Omental fat pad (tissue), 4 donors: Measurements from ENCODE around the gene SHANK2. TPM values are rescaled to one million over a fixed set of nuclear protein-coding genes. Genes with fewer than 3 reads are reported as not detected.

Experiments
- ATAC-seq: fragments of 150-250 bp; one replicate; pipeline ENCODE4 v1.9.1; 2016; ENCODE audit warnings: mild to moderate bottlenecking, moderate library complexity; ENCODE audit not compliant: low FRiP score
- DNase-seq: peaks from one replicate; pipeline ENCODE4 v3.0.0-alpha.2; 2019; ENCODE audit warnings: low spot score
- total RNA-seq, 4 donors: library from RNA; depleted of rRNA; stranded (reverse); fragments of >200 nt; gene quantifications; one replicate each; pipeline ENCODE4 v1.1.0, GENCODE V29; 2016
- TF ChIP-seq, protein P1 (sequence below), 3 donors: fragments of 450-650 bp; IDR thresholded peaks; one replicate each; pipeline ENCODE4 v1.5.1; 2016 to 2017; ENCODE audit warnings: antibody characterized with exemption in 3 of 3, mild to moderate bottlenecking in 3 of 3, moderate library complexity in 2 of 3

The SHANK2 gene
- total RNA-seq, 4 donors from 2014 or later, result 0.82 to 9.6 (median 5.6) TPM

DNA sequence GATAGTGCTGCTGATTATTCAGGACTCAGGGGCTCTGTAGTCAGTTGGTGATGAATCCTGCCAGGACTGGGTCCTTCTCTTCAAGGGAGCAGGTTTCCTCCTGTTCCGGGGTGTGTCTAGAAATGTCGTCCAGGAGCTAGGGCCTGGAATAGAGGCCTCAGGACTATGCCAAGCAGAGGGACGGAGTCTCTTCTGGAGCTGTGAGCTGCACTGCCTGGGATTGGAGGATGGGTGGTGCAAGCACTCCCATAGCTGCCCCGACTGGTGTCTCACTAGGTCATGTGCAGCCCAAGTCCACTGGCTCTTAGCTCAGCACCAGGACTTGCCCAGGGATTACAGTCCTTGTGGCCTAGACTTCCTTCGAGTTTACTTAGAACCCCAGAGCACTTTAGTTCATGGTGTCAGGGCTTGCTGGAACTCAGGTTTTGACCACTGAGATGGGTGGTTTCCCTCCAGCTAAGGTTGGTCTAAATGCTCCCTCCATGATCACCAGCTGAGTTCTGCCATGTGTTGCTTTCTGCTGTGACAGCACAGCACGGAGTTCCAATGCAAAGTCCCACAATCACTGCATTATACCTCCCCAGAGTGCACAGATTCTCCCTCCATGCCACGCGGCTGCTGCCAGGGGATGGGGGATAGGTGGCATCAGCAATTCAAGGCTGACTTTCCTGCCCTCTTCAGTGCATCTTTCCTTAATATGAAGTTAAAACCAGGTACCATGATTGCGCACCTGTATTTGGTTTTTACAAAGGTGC is 42.6 kb upstream of the SHANK2 start:
- TF ChIP-seq, protein P1, sequence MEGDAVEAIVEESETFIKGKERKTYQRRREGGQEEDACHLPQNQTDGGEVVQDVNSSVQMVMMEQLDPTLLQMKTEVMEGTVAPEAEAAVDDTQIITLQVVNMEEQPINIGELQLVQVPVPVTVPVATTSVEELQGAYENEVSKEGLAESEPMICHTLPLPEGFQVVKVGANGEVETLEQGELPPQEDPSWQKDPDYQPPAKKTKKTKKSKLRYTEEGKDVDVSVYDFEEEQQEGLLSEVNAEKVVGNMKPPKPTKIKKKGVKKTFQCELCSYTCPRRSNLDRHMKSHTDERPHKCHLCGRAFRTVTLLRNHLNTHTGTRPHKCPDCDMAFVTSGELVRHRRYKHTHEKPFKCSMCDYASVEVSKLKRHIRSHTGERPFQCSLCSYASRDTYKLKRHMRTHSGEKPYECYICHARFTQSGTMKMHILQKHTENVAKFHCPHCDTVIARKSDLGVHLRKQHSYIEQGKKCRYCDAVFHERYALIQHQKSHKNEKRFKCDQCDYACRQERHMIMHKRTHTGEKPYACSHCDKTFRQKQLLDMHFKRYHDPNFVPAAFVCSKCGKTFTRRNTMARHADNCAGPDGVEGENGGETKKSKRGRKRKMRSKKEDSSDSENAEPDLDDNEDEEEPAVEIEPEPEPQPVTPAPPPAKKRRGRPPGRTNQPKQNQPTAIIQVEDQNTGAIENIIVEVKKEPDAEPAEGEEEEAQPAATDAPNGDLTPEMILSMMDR (IDR thresholded peaks at IDR 0.05), result no peak
- ATAC-seq (no peak), DNase-seq (no peak)

DNA sequence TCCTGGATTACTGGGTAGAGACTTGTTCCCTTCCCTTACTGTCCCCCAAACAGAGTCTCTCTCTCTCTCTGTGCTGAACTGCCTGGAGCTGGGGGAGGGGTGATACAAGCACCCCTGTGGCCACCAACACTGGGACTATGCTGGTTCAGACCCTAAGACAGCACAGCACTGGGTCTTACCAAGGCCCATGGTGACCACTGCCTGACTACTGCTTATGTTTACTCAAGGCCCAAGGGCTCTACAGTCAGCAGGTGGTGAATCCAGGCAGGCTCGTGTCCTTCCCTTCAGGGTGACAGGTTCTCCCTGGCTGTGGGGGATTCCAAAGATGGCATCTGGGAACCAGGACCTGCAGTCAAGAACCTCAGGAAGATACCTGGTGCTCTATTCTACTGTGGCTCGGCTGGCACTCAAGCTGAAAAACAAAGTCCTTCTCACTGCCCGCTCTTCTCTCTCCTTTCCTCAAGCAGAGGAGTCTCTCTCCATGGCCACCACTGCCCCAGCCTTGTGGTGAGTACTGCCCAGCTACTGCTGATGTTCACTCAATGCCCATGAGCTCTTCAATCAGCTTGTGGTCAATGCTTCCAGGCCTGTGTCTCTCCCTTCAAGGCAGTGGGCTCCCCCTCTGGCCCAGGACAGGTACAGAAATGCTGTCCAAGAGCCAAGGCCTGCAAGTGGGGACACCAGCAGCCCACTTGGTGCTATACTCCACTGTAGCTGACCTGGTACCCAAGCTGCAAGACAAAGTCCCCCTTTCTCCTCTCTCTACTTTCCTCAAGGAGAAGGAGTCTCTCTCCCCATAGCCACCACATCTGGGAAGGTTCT is 41.8 kb upstream of the SHANK2 start:
- DNase-seq, result no peak
- TF ChIP-seq, protein P1 (IDR thresholded peaks at IDR 0.05), result no peak
- no peak for ATAC-seq

DNA sequence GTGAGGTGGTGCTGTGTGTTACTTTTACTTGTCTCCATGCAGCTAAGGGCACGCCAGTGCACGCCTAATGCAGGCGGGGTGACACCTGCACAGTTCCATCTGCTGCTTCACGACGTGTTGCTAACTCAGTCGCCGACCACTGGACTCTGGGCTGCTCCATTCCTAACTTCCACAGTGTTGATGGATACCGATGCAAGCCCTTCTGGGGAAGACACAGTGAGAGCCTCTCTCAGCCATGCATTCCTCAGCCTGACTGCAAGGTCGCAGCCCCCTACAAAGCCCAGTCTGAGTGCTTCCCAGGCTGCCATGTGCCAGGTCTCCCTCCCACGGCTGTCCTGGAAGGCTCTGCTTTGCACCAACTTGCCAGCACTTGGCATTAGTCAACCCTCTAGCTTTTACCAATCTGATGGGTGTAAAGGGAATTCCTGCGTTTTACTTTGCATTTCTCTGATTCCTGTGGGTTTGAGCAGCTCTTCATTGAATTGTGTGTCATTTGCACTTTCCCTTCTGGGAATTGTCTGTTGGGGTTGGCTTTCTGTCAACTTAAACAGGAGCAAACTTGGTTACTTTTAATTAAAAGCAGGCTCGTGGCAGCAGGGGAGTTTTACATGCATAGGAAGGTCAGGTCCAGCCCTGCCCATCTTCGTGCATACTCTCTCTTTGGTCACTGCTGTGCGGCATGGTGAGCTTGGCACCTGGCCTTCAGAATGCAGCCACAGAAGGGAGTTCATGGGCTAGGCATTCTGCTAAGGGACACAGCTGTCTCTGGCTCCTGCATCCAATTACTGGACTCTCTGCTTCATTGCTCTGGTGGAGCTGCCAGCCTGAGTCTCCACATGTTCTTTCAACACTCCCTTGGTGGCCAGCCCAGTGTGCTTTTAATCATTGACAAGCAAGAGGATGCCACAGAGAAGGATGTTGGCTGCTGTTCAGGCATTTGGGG is 34.6 kb upstream of the SHANK2 start:
- DNase-seq (no peak), ATAC-seq (no peak)
- TF ChIP-seq, protein P1 (IDR thresholded peaks at IDR 0.05), result no peak

DNA sequence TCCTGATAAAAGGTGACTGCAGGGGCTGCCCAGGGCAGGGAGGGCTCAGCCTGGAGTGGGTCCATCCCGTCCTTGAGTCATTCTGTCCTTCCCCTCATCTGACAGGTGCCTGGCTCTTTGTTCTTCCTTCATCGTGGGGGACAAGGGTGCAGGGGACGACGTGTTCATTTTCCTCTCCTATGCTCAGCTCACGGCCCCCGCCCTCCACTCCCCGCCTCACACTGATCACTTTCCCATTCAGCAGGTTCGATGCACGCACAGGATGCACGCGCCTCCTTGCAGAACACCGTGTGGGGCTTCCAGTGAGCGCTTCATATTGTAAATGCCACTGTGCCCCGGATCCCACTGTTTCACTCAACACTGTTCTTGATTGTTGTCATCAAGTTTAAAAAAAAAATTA is 32.7 kb upstream of the SHANK2 start:
- DNase-seq, result no peak
- no peak for ATAC-seq
- TF ChIP-seq, protein P1 (IDR thresholded peaks at IDR 0.05), result no peak

DNA sequence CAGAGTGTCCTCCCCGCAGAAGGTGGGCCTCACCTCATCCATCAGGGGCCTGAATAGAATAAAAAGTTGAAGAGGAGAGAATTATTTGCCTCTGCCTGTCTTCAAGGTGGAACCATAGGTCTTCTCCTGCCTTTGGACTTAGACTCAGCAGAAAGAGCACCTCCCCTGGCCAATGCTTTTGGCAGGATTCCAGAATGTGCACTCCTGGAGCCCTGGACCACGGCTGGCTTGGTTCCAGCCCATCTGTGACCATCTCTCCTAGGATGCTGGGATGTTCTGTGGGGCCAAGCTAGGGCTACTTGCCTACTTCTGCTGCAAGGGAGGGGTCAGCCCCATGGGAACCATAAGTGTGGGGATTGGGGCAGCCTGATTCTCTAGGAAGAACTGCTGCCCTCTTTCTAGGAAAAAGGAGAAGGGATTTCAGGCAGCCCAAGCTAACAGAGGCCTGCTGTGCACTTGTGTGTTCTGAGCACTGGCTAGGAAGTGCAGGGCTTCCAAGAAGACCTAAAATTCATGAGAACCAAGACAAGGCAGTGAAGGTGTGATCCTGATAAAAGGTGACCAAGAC is 32.2 kb upstream of the SHANK2 start:
- DNase-seq, result no peak
- TF ChIP-seq, protein P1 (IDR thresholded peaks at IDR 0.05), result no peak
- no peak for ATAC-seq

- ATAC-seq (no peak), DNase-seq (no peak)
- TF ChIP-seq, protein P1 (IDR thresholded peaks at IDR 0.05), result no peak
Observed at GRCh38 chr11:71283971-71284441, 31.6 kb upstream of the SHANK2 start.
